Spinal cord (tissue), 10 donors: ENCODE measurements around the gene MYCT1. TPM values are rescaled to one million over a fixed set of nuclear protein-coding genes. Genes with fewer than 3 reads are reported as not detected.
A peak's percentile ranks its signal among the peaks of the same experiment; 100 is the strongest.

Experiments
- DNase-seq, 6 donors: peaks; one replicate each; pipeline versions ENCODE4 v3.0.0 to v3.0.0-alpha.2; 2013 to 2015; ENCODE audit warnings: low spot score in 6 of 6, low read depth in 4 of 6
- H3K27ac ChIP-seq: one replicate; pipeline ENCODE4 v1.5.1; 2013; ENCODE audit warnings: low read depth, low read length, control low read depth
- H3K27me3 ChIP-seq: one replicate; pipeline ENCODE4 v1.6.1; 2013; ENCODE audit warnings: low read length; ENCODE audit not compliant: control insufficient read depth, insufficient read depth
- H3K36me3 ChIP-seq: one replicate; pipeline ENCODE4 v1.6.1; 2013; ENCODE audit warnings: low read length; ENCODE audit not compliant: control insufficient read depth, insufficient read depth
- H3K4me1 ChIP-seq: one replicate; pipeline ENCODE4 v1.6.1; 2013; ENCODE audit warnings: low read length; ENCODE audit not compliant: control insufficient read depth, insufficient read depth
- H3K4me3 ChIP-seq: one replicate; pipeline ENCODE4 v1.5.1; 2013; ENCODE audit warnings: low read depth, low read length, control low read depth
- H3K9me3 ChIP-seq: one replicate; pipeline ENCODE4 v1.6.1; 2013; ENCODE audit warnings: low read length; ENCODE audit not compliant: control insufficient read depth, insufficient read depth
- WGBS: methylation state at CpG from one replicate; pipeline ENCODE4 v1.1.5; 2013; ENCODE audit warnings: missing lambda C conversion rate; ENCODE audit not compliant: insufficient coverage; 5-methylcytosine and 5-hydroxymethylcytosine counted together
- long read RNA-seq, 4 donors: transcript quantifications; one replicate each; lab custom pipeline, GENCODE V29; 2026
- polyA plus RNA-seq, 2 donors: library from polyadenylated mRNA; unstranded; fragments of 120-200 nt; gene quantifications; one replicate each; pipeline ENCODE4 v1.2.1, GENCODE V29; 2013; ENCODE audit not compliant: insufficient read length in 2 of 2
- total RNA-seq, 2 donors: library from RNA; depleted of rRNA in 1 of 2; stranded (reverse); fragments of 120-200 nt in 1 of 2; fragments of >200 nt in 1 of 2; gene quantifications; one replicate each; pipeline versions ENCODE4 v1.2.3 to v1.2.4, GENCODE V29; 2013 to 2014
- donor health status: healthy.

Gene MYCT1, protein sequence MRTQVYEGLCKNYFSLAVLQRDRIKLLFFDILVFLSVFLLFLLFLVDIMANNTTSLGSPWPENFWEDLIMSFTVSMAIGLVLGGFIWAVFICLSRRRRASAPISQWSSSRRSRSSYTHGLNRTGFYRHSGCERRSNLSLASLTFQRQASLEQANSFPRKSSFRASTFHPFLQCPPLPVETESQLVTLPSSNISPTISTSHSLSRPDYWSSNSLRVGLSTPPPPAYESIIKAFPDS
- 10 to 100 TPM; 13.0 to 16.9 TPM for total RNA-seq
- polyA plus RNA-seq, result 1 to 10 TPM; 6.2 to 7.8 TPM
- long read RNA-seq, donor 1, transcript MYCT1-201 (2 exons, 3,030 nt), result major isoform, 5 of 5 reads
- long read RNA-seq, donor 1, partial matches to known transcripts, result 0 of 5 reads
- long read RNA-seq, donor 1, other reads (novel, unspliced or antisense), result 0 of 5 reads
- long read RNA-seq, donor 2, result 0 reads
- long read RNA-seq, donor 3, partial matches to known transcripts, result 0 of 3 reads
- long read RNA-seq, donor 3, other reads (novel, unspliced or antisense), result 0 of 3 reads
- long read RNA-seq, donor 4, transcript MYCT1-201 (2 exons, 3,030 nt), result major isoform, 27 of 28 reads
- long read RNA-seq, donor 4, partial matches to known transcripts, result 0 of 28 reads
- long read RNA-seq, donor 4, other reads (novel, unspliced or antisense), result 0 of 28 reads

GRCh38 chr6:152697634-152698033 lies at the start of gene MYCT1:
Gene MYCT1 (plus strand): TSS chr6:152697897. CDS start chr6:152697903, 6 bp downstream.
- no CpG with 5 or more reads among the region's 2 CpGs for WGBS
- Histone ChIP-seq H3K27ac (no peak within 1 kb of the TSS), H3K36me3 (no peaks in the 10 kb centered on the region), H3K9me3 (no peaks in the 10 kb centered on the region), H3K27me3 (no peaks in the 10 kb centered on the region), H3K4me1 (no peaks in the 10 kb centered on the region), H3K4me3 (no peak within 1 kb of the TSS)
- DNase-seq, result no peak

- Histone ChIP-seq H3K27ac (no peak overlapping the region), H3K4me3 (no peak overlapping the region), H3K36me3 (no peaks in the 10 kb centered on the region), H3K4me1 (no peaks in the 10 kb centered on the region), H3K9me3 (no peaks in the 10 kb centered on the region), H3K27me3 (no peaks in the 10 kb centered on the region)
- no peak for DNase-seq
- WGBS, result 92% methylated on average over 2 of the region's 2 CpGs
These were observed 49.6 kb upstream of the MYCT1 start for GRCh38 chr6:152648105-152648504.

GRCh38 chr6:152651986-152652385 lies 45.7 kb upstream of the MYCT1 start:
- Histone ChIP-seq H3K4me3 (no peak overlapping the region), H3K27me3 (no peaks in the 10 kb centered on the region), H3K36me3 (no peaks in the 10 kb centered on the region), H3K27ac (no peak overlapping the region), H3K4me1 (no peaks in the 10 kb centered on the region), H3K9me3 (no peaks in the 10 kb centered on the region)
- peak in 1 of 6 donors; percentile 31 for DNase-seq
- WGBS, result 47% methylated on average over 3 of the region's 3 CpGs

DNA sequence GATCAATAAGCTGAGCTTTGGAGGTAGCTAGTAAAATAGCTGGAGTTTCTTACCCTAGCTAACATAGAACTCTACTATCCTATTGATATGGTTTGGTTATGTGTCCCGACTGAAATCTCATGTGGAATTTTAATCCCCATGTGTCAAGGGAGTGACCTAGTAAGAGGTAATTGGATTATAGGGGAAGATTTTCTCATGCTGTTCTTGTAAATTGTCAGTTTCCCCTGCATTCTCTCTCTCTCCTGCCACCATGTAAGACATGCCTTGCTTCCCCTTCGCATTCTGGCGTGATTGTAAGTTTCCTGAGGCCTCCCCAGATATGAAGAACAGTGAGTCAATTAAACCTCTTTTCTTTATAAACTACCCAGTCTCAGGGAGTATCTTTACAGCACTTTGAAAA lies 35.9 kb upstream of the MYCT1 start:
- no peaks in the 10 kb centered on the region for H3K27me3 ChIP-seq
- no peak overlapping the region for H3K27ac ChIP-seq
- H3K9me3 ChIP-seq, result no peaks in the 10 kb centered on the region
- no peaks in the 10 kb centered on the region for H3K4me1 ChIP-seq
- H3K36me3 ChIP-seq, result no peaks in the 10 kb centered on the region
- 94% methylated on average over 2 of the region's 3 CpGs for WGBS
- no peak overlapping the region for H3K4me3 ChIP-seq
- DNase-seq, result no peak

GRCh38 chr6:152669895-152670294 lies 27.8 kb upstream of the MYCT1 start:
- peak in 5 of 6 donors; percentile 7 to 74 (median 19) for DNase-seq

GRCh38 chr6:152671171-152671570 lies 26.5 kb upstream of the MYCT1 start:
- DNase-seq, result no peak
- WGBS, result 80% methylated on average over 1 of the region's 4 CpGs
- Histone ChIP-seq H3K27me3 (no peaks in the 10 kb centered on the region), H3K4me3 (no peak overlapping the region), H3K27ac (no peak overlapping the region), H3K9me3 (no peaks in the 10 kb centered on the region), H3K36me3 (no peaks in the 10 kb centered on the region), H3K4me1 (no peaks in the 10 kb centered on the region)

More at GRCh38 chr6:152669895-152670294, 27.8 kb upstream of the MYCT1 start:
- H3K27me3 ChIP-seq, result no peaks in the 10 kb centered on the region
- H3K4me1 ChIP-seq, result no peaks in the 10 kb centered on the region
- H3K9me3 ChIP-seq, result no peaks in the 10 kb centered on the region
- H3K27ac ChIP-seq, result no peak overlapping the region
- H3K36me3 ChIP-seq, result no peaks in the 10 kb centered on the region
- no peak overlapping the region for H3K4me3 ChIP-seq
- no CpG with 5 or more reads among the region's 1 CpG for WGBS

GRCh38 chr6:152673236-152673635 lies 24.5 kb upstream of the MYCT1 start:
- Histone ChIP-seq H3K27me3 (no peaks in the 10 kb centered on the region), H3K27ac (no peak overlapping the region), H3K9me3 (no peaks in the 10 kb centered on the region), H3K4me1 (no peaks in the 10 kb centered on the region), H3K4me3 (no peak overlapping the region), H3K36me3 (no peaks in the 10 kb centered on the region)
- no peak for DNase-seq

- no peak for DNase-seq
- Histone ChIP-seq H3K4me1 (no peaks in the 10 kb centered on the region), H3K27ac (no peak overlapping the region), H3K36me3 (no peaks in the 10 kb centered on the region), H3K27me3 (no peaks in the 10 kb centered on the region), H3K4me3 (no peak overlapping the region), H3K9me3 (no peaks in the 10 kb centered on the region)
- WGBS, result 80% methylated on average over 1 of the region's 1 CpG
These were observed 17.5 kb upstream of the MYCT1 start for GRCh38 chr6:152680151-152680550.

- Histone ChIP-seq H3K4me3 (no peak overlapping the region), H3K27ac (no peak overlapping the region), H3K36me3 (no peaks in the 10 kb centered on the region), H3K4me1 (no peaks in the 10 kb centered on the region), H3K9me3 (no peaks in the 10 kb centered on the region), H3K27me3 (no peaks in the 10 kb centered on the region)
- WGBS, result 50% methylated on average over 1 of the region's 3 CpGs
- DNase-seq, result no peak
These were observed 16.7 kb upstream of the MYCT1 start for GRCh38 chr6:152680879-152681517.
